Calu3 (cell line): ENCODE results near the gene DIAPH1. TPM values are rescaled to one million over a fixed set of nuclear protein-coding genes. Genes with fewer than 3 reads are reported as not detected.

Source experiments
- BruUV-seq: library from RNA; stranded (reverse); fragments of 400-500 nt; replicated peaks from 2 replicates; lab custom pipeline; 2021; lab: Mats Ljungman, UMichigan
- CTCF ChIA-PET: fragments of 300-600 bp; sonication (Branson Sonifier 250); formaldehyde crosslinking; loops from one replicate; lab custom pipeline; 2022; ENCODE audit warnings: antibody characterized with exemption; lab: Charles Lee
- DNase-seq: peaks from one replicate; pipeline ENCODE4 v3.0.0; 2022
- H3K27ac Mint-ChIP-seq: one replicate; pipeline ENCODE4 v1.8.0; 2022; ENCODE audit warnings: mixed read lengths; ENCODE audit not compliant: unreplicated experiment
- H3K27me3 Mint-ChIP-seq: one replicate; pipeline ENCODE4 v1.8.0; 2022; ENCODE audit warnings: mixed read lengths; ENCODE audit not compliant: unreplicated experiment
- H3K36me3 Mint-ChIP-seq: one replicate; pipeline ENCODE4 v1.8.0; 2022; ENCODE audit warnings: mild to moderate bottlenecking, moderate library complexity, mixed read lengths; ENCODE audit not compliant: insufficient read depth, unreplicated experiment
- H3K4me1 Mint-ChIP-seq: one replicate; pipeline ENCODE4 v1.8.0; 2022; ENCODE audit warnings: mild to moderate bottlenecking, low read depth, mixed read lengths; ENCODE audit not compliant: unreplicated experiment
- H3K4me3 Mint-ChIP-seq: one replicate; pipeline ENCODE4 v1.8.0; 2022; ENCODE audit warnings: mild to moderate bottlenecking, low read depth, moderate library complexity, mixed read lengths; ENCODE audit not compliant: unreplicated experiment
- H3K9me3 Mint-ChIP-seq: one replicate; pipeline ENCODE4 v1.8.0; 2022; ENCODE audit warnings: low read depth, mixed read lengths; ENCODE audit not compliant: unreplicated experiment
- intact Hi-C: fragments of 100-400 bp; cut with micrococcal nuclease; formaldehyde crosslinking; loops from one replicate; pipeline ENCODE4 v1.10.0; 2022; ENCODE audit not compliant: unreplicated experiment
- total RNA-seq: library from RNA; stranded (reverse); gene quantifications from 2 replicates; pipeline ENCODE4 v1.2.3, GENCODE V29; 2022
- TF ChIP-seq, protein P1 (sequence below): fragments of 200-600 bp; IDR thresholded peaks from one replicate; pipeline ENCODE4 v1.8.0; 2022; ENCODE audit warnings: antibody characterized with exemption; ENCODE audit not compliant: unreplicated experiment

Gene DIAPH1
- total RNA-seq, 1 experiment from 2014 or later = 219 TPM

DNA sequence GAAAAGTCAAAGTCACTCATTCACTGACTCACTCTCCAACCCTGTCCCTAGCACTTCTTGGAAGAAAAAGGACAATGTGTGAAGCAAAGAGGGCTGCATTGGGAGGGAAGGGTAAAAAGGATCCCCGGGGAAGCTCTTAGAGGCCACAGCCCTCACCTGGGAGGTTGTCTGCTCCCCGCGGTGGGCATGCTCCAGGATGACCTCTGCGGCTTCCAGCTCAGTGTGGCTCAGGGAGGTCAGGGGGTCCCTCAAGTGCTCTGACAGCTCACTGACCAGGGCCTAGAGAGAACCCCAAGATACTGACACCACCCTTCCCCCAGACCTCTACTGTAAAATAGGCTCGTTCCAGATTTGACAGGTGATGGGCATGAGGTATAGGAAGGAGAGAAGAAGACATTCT is 28.4 kb upstream of the DIAPH1 start:
- Mint-ChIP-seq H3K4me1 (peaks cover 12% of the 10 kb centered on the region), H3K27ac (no peak overlapping the region), H3K27me3 (no peaks in the 10 kb centered on the region), H3K9me3 (no peaks in the 10 kb centered on the region), H3K4me3 (no peak overlapping the region), H3K36me3 (peaks cover 37% of the 10 kb centered on the region)
- TF ChIP-seq, protein P1, sequence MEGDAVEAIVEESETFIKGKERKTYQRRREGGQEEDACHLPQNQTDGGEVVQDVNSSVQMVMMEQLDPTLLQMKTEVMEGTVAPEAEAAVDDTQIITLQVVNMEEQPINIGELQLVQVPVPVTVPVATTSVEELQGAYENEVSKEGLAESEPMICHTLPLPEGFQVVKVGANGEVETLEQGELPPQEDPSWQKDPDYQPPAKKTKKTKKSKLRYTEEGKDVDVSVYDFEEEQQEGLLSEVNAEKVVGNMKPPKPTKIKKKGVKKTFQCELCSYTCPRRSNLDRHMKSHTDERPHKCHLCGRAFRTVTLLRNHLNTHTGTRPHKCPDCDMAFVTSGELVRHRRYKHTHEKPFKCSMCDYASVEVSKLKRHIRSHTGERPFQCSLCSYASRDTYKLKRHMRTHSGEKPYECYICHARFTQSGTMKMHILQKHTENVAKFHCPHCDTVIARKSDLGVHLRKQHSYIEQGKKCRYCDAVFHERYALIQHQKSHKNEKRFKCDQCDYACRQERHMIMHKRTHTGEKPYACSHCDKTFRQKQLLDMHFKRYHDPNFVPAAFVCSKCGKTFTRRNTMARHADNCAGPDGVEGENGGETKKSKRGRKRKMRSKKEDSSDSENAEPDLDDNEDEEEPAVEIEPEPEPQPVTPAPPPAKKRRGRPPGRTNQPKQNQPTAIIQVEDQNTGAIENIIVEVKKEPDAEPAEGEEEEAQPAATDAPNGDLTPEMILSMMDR = no peak
- no TSS peak for BruUV-seq
- intact Hi-C loops = no loop called here
- CTCF ChIA-PET = no interaction called here
- no peak for DNase-seq

DNA sequence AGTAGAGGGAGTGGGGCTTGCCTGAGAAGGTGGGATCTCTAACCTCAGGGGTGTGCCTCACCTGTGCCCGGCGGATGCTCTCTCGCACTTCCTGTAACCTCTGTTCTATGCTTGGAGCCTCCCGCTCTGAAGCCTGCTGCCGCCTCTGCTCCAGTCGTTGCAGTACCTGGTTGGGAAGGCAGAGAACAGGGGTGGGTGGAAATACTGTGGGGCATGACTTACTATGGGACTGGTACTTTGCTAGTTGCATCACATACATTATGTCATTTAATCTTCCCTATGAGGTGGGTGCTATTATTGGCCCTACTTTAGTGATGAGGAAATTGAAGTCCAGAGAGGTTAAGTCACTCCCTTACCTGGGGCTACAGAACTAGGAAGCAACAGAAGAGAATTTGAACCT is 27.2 kb upstream of the DIAPH1 start:
- Mint-ChIP-seq H3K27me3 (no peaks in the 10 kb centered on the region), H3K36me3 (peaks cover 32% of the 10 kb centered on the region), H3K4me3 (no peak overlapping the region), H3K9me3 (no peaks in the 10 kb centered on the region), H3K27ac (no peak overlapping the region), H3K4me1 (peaks cover 18% of the 10 kb centered on the region)
- no TSS peak for BruUV-seq
- DNase-seq = no peak
- CTCF ChIA-PET = no interaction called here
- TF ChIP-seq, protein P1 = no peak
- intact Hi-C loops = no loop called here

DNA sequence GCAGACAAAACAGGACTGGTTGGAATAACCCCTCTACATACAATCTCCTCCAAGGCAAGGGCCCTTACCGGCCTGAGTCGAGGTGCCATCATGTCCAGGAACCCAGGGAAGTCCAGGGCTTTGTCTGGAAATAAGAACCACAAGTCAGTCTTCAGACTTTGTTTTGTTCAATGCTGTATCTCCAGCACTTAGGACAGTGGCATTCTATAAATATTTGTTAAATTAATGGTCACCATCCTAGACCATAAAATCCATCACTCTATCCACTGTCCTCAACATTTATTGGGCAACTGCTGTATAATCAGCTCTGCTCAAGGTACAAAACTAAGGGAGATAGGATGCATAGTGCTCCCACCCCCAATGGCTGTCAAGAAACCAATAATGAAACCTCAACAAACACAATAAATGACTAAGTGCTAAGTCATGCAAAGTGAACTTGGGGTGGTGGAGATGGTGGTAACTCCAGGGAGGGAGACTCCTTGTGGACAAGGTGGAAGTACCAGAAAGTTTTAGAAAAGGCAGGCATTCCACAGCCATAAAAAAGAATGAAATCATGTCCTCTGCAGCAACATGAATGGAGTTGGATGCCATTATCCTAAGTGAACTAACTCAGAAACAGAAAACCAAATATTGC is 23.0 kb upstream of the DIAPH1 start:
- Mint-ChIP-seq H3K27ac (no peak overlapping the region), H3K9me3 (no peaks in the 10 kb centered on the region), H3K4me3 (no peak overlapping the region), H3K36me3 (peaks cover 38% of the 10 kb centered on the region), H3K27me3 (no peaks in the 10 kb centered on the region), H3K4me1 (peaks cover 20% of the 10 kb centered on the region)
- DNase-seq = peak; percentile 54
- CTCF ChIA-PET = interaction anchor here (1.9 kb wide), 1 partner anchor 50 kb away, joined by 6 read pairs; no protein-coding TSS in a partner anchor
- intact Hi-C loops = no loop called here
- TF ChIP-seq, protein P1 = peak; percentile 56
- BruUV-seq = no TSS peak

DNA sequence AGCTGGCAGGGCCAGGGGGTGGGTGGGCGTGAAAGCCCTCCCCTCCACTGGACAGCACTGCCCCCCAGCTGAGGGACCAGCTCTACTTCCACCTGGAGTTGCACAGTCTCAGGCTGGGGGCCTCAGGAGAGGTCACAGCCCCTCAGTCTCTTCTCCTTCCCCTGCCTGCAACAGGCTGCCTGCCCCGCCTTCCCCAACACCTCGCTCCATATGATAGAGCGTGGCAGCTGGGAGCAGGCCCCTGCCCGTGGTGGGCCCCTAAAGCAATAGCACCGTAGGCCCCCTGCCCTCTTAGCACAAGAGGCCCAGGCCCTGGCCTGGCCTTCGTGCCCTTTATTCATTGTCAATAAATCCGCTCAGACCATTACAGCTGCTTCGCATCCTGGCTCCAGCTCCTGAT is 21.9 kb upstream of the DIAPH1 start:
- CTCF ChIA-PET = no interaction called here
- DNase-seq = no peak
- H3K27me3 Mint-ChIP-seq = no peaks in the 10 kb centered on the region
- TF ChIP-seq, protein P1 = no peak
- no peaks in the 10 kb centered on the region for H3K9me3 Mint-ChIP-seq
- intact Hi-C loops = no loop called here
- no peak overlapping the region for H3K4me3 Mint-ChIP-seq
- no TSS peak for BruUV-seq
- no peak overlapping the region for H3K27ac Mint-ChIP-seq
- peaks cover 22% of the 10 kb centered on the region for H3K4me1 Mint-ChIP-seq
- H3K36me3 Mint-ChIP-seq = peaks cover 49% of the 10 kb centered on the region
